GM19240 (cell line): ENCODE data around the gene SERPING1.

Source experiments
- DNase-seq: peaks from one replicate; pipeline ENCODE4 v3.0.0; 2011; ENCODE audit warnings: low spot score; ENCODE audit not compliant: insufficient read length

Gene SERPING1

GRCh38 chr11:57638005-57638781 lies 40.7 kb downstream of the SERPING1 start:
- no peak for DNase-seq

GRCh38 chr11:57638811-57639320 lies 41.4 kb downstream of the SERPING1 start:
- no peak for DNase-seq

- DNase-seq: no peak
Observed at GRCh38 chr11:57639321-57640067, 42.0 kb downstream of the SERPING1 start.

GRCh38 chr11:57640068-57640800 lies 42.7 kb downstream of the SERPING1 start:
- no peak for DNase-seq

GRCh38 chr11:57641011-57641807 lies 43.7 kb downstream of the SERPING1 start:
- DNase-seq: no peak

DNA sequence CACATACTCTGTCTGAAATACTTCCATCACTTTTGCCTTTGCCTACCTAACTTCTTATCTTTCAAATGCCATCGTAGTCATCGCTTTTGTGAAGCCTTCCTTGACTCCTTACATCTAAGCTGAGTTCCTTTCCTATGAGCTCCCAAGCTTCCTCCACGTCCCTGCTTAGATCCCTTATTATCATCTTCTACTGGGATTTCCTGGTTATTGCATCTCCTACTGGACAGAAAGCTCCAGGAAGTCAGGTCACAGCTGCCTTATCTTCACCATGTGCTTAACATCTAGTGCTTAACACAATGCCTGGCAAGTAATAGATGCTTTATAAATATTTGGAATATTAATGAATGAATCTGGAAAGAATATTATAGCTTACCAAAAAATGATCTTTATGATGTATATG lies 46.3 kb downstream of the SERPING1 start:
- no peak for DNase-seq

DNA sequence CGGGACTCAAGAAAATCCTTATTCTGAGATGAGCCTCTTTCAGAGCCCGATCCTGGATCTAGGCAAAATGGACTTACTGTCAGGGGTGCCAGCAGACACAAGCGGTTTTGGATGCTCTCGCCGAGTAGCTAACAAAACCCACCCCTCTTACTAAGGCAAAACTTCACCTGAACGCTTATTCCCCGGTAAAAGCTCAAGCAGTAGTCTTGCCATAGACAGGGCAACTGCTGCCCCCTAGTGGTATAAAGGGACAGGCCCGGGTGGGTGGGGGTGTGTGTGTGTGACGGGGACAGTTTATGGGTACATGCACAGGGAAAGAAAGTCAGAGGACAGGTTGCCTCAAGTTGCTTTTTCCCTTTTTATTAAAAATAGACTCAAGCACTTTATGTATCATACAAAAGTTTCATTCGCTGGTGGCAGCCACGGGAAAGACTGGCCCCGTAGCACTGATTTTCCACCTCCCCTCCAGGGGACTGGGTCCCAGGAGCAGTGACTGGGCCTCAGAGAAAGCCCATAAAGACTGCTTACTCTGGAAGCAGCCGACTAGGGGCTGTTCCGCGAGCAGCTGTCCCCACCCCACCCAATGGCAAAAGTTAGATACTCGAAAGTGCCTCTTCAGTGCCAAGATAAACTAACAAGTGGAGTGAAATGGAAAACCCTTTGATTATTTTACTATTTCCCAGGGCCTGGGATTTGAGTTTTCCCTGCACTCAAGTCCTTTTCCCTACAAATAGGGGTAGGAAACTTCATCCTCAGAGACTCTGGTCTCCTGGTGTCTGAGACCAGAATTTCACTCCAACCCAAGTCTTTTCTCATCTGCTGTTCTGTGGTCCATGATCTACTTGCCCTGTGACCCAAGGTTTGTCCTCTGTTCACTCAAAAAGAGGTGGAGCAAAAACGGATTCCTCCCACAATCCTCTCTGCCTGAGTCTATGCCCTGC lies 47.5 kb downstream of the SERPING1 start:
- DNase-seq: peak; percentile 67

- DNase-seq: no peak
Observed at GRCh38 chr11:57645689-57646085, 48.2 kb downstream of the SERPING1 start.

GRCh38 chr11:57646194-57646798 lies 48.8 kb downstream of the SERPING1 start:
- no peak for DNase-seq

DNA sequence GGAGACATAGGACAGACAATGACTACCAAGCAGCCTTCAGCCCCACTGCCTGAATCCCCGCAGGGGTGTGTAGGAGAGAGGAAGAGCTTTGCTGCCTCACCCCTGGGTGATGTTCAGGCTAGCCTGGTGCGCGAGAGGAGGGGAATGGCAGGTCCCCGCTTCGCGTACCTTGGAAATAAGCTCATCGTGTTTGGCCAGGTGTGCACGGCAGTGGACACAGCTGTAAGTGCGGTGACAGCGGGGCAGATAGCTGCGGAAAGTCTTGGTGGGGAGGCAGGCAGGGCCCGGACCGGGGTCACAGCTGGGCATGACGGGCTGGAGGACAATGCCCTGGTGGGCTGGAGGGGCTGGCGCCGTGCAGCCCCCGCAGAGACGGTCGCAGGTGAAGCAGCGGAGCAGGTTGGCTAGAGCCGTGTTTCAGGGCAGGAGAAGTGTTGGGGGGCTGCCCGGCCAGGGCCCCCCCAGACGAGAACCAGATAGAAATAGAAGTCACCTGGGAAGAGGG lies 49.4 kb downstream of the SERPING1 start:
- no peak for DNase-seq

GRCh38 chr11:57647372-57647771 lies 49.9 kb downstream of the SERPING1 start:
- DNase-seq: no peak

- no peak for DNase-seq
Observed at GRCh38 chr11:57647960-57648800, 50.7 kb downstream of the SERPING1 start.

GRCh38 chr11:57648801-57649735 lies 51.6 kb downstream of the SERPING1 start:
- DNase-seq: no peak

DNA sequence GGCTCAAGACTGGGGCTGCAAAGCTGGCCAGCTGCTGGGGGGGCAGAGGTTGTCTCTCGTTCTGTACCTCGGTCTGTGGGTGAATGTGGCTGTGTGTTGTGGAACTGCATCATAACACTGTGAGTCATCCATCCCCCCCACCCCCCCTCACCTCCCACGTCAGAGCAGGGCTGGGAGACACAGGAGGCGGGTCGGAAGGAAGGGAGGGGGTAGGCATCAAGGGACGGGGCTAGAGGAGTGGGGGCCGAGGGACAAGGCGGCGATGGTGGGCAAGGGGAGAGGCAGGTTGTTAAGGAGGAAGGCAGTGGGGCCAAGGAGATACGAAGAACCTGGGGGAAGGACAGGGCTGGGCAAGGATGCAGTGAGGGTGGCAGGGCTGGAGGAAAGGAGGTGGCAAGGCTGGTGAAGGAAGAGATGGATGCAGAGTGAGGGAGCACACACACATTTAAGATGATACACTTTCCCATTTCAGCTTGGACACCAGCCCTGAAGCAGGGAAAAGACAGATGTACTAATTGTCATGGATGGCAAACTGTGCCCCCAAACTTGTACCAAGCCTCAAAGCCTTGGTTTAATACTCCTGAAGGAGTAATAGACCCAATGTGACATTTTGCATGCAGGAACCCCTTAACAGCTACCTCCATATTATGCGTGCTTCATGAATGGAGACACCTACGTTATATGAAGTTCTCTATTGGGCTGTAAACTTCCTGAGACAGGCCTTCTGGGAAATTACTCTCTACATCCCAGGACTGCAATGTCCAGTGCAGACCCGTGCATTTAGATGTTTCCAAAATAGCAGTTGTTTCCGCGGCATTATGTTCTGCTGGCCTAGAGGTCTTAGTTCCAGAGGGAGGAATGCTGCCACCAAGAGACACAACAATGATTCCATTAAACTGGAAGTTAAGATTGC lies 52.6 kb downstream of the SERPING1 start, which contains the start of gene YPEL4:
YPEL4 (minus strand) TSS at position 87 of the 913 bp plus-strand sequence. CDS start 2,805 bp downstream, outside the sequence.
- DNase-seq: no peak

- DNase-seq: no peak
Observed at GRCh38 chr11:57650739-57651090, 53.2 kb downstream of the SERPING1 start.

GRCh38 chr11:57651408-57651807 lies 53.9 kb downstream of the SERPING1 start:
- DNase-seq: no peak
